Cardiac muscle cell (in vitro differentiated cells and primary cell): ENCODE results near the gene TAS2R16. TPM values are rescaled to one million over a fixed set of nuclear protein-coding genes. Genes with fewer than 3 reads are reported as not detected.

Experiments
- DNase-seq, 2 donors: peaks; one replicate each; pipeline versions ENCODE4 v3.0.0 to v3.0.0-alpha.2; 2010 to 2017; ENCODE audit warnings: low read depth in 1 of 2, low spot score in 1 of 2
- H3K27ac ChIP-seq: fragments of 200-600 bp; sonication (generic); 2 replicates; pipeline ENCODE4 v1.5.1; 2016
- H3K27me3 ChIP-seq: fragments of 200-600 bp; sonication (generic); 2 replicates; pipeline ENCODE4 v1.6.0; 2016; ENCODE audit warnings: control low read depth
- H3K36me3 ChIP-seq: fragments of 200-600 bp; sonication (generic); 2 replicates; pipeline ENCODE4 v1.5.1; 2016; ENCODE audit warnings: control low read depth
- H3K4me1 ChIP-seq: fragments of 200-600 bp; sonication (generic); 2 replicates; pipeline ENCODE4 v1.8.1; 2017; ENCODE audit warnings: low read depth, mild to moderate bottlenecking, mixed run types
- H3K4me3 ChIP-seq: fragments of 200-600 bp; sonication (generic); 2 replicates; pipeline ENCODE4 v1.5.1; 2016; ENCODE audit warnings: mild to moderate bottlenecking
- H3K9me3 ChIP-seq: fragments of 200-600 bp; sonication (generic); 2 replicates; pipeline ENCODE4 v1.5.1; 2017; ENCODE audit warnings: low read depth, mild to moderate bottlenecking, control low read depth
- polyA plus RNA-seq: library from polyadenylated mRNA; unstranded; fragments of >200 nt; fragmentation: Nextera tagmentation; extraction: Ambion mirVana; gene quantifications from 2 replicates; pipeline ENCODE4 v1.2.1, GENCODE V29; 2016
- total RNA-seq: library from RNA; depleted of rRNA; stranded (reverse); fragments of >200 nt; gene quantifications from 2 replicates; pipeline ENCODE4 v1.2.3, GENCODE V29; 2016
- TF ChIP-seq, protein P1 (sequence below): IDR thresholded peaks from 2 replicates; pipeline ENCODE4 v1.5.1; 2012; ENCODE audit warnings: low read depth, mild to moderate bottlenecking, low read length

TAS2R16 gene
- total and polyA plus RNA-seq, 2 experiments from 2014 or later = not detected

DNA sequence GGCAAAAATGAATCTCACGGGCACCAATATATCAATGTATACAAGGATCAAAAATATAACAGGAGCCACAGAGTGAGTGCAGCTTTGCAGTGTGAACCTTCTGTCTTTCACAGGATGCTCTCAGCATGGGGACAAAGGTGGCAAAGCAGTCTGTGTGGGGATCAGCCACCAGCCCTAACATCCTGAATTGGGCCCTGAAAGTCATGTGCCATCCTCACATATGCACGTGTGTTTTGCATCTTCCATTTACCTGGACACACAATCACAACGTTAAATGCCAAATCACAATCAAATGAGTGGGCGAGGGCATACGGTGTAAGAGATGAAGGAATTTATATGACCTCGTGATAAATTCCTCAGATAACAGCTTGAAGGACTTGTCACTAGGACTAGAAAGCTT lies 6.5 kb downstream of the TAS2R16 start:
- TF ChIP-seq, protein P1, sequence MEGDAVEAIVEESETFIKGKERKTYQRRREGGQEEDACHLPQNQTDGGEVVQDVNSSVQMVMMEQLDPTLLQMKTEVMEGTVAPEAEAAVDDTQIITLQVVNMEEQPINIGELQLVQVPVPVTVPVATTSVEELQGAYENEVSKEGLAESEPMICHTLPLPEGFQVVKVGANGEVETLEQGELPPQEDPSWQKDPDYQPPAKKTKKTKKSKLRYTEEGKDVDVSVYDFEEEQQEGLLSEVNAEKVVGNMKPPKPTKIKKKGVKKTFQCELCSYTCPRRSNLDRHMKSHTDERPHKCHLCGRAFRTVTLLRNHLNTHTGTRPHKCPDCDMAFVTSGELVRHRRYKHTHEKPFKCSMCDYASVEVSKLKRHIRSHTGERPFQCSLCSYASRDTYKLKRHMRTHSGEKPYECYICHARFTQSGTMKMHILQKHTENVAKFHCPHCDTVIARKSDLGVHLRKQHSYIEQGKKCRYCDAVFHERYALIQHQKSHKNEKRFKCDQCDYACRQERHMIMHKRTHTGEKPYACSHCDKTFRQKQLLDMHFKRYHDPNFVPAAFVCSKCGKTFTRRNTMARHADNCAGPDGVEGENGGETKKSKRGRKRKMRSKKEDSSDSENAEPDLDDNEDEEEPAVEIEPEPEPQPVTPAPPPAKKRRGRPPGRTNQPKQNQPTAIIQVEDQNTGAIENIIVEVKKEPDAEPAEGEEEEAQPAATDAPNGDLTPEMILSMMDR = no peak
- H3K4me1 ChIP-seq = no peaks in the 10 kb centered on the region
- DNase-seq = no peak
- no peaks in the 10 kb centered on the region for H3K9me3 ChIP-seq
- H3K36me3 ChIP-seq = no peaks in the 10 kb centered on the region
- no peak overlapping the region for H3K27ac ChIP-seq
- no peaks in the 10 kb centered on the region for H3K27me3 ChIP-seq
- no peak overlapping the region for H3K4me3 ChIP-seq

DNA sequence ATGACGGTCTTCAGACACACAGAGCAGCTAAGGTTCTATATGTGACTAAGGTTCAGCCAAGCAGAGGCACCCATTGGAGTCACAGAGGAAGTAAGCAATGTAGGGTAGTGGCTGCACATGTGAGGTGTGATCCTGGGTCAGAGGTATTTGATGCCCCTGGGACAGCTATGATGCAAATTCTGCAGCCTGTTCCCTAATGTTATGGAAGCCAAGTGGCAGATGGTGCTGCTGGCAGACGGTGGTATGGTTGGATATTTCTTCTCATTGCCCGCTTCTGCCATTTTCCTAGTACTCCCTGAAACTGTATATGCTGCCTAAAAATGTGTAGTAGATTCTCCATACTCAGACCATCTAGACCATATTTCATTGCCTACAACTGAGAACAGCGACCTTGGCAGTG lies 7.2 kb downstream of the TAS2R16 start:
- H3K4me3 ChIP-seq = no peak overlapping the region
- H3K36me3 ChIP-seq = no peaks in the 10 kb centered on the region
- H3K4me1 ChIP-seq = no peaks in the 10 kb centered on the region
- H3K27ac ChIP-seq = no peak overlapping the region
- no peaks in the 10 kb centered on the region for H3K9me3 ChIP-seq
- TF ChIP-seq, protein P1 = no peak
- DNase-seq = no peak
- no peaks in the 10 kb centered on the region for H3K27me3 ChIP-seq

DNA sequence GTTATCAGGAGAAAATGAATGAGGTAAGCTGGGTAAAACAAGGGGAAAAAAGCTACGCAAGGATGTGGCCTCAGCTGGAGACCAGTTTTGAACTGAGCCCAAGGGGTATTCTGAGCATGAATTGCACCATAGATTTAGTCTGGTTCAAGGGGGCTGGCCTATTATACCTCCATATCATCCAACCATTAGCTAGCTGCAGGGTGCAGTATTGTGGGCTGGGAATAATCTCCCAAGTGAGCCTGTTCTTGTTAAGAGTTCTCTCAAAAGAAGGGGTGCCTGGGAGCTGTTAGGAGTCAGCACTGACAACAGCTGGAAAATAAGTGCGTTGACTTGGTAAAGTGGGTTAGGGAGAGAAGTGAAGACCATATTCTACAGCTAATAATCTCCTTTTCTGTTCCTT lies 8.0 kb downstream of the TAS2R16 start:
- Histone ChIP-seq H3K27ac (no peak overlapping the region), H3K27me3 (no peaks in the 10 kb centered on the region), H3K9me3 (no peaks in the 10 kb centered on the region), H3K36me3 (no peaks in the 10 kb centered on the region), H3K4me3 (no peak overlapping the region), H3K4me1 (no peaks in the 10 kb centered on the region)
- no peak for DNase-seq
- TF ChIP-seq, protein P1 = no peak

DNA sequence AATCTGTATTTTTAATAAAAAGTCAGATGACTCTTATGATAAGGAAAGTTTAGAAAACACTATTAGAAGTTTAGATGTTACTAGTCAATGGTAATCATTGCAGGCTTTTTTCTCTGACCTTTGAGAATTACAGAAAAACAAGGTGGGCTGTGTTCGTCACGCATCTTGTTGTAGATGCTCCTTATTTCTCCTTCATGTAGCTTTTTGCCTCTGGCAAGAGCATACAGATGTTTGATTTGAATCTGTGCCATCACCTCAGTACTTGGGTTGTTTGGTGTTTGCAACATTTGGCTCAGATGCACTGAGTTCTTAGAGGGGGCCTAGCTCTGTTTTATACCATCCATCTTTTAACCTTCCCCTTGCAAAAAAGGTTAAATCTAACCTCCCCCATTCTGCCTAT lies 11.5 kb downstream of the TAS2R16 start:
- Histone ChIP-seq H3K4me1 (no peaks in the 10 kb centered on the region), H3K4me3 (no peak overlapping the region), H3K27ac (no peak overlapping the region), H3K9me3 (no peaks in the 10 kb centered on the region), H3K36me3 (no peaks in the 10 kb centered on the region), H3K27me3 (no peaks in the 10 kb centered on the region)
- TF ChIP-seq, protein P1 = no peak
- DNase-seq = no peak

DNA sequence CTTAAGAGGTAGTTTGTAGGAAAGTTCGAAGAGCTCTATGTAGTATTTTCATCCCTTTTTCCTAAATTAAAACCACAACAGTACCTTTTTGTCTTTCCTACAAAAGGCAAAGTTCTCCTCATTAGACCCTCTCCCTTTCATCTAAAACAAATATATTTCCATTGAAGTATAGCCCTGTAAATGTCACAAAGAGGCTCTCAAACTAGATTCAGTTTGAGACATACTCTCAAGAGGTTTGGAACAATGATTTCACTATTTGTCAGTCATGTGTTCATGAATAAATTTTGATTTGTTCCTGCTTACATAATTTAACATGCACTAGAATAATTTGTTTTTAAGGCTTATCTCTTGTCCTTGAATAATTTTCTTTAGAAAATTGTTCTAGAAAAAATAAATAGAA lies 12.2 kb downstream of the TAS2R16 start:
- Histone ChIP-seq H3K27me3 (no peaks in the 10 kb centered on the region), H3K27ac (no peak overlapping the region), H3K36me3 (no peaks in the 10 kb centered on the region), H3K4me3 (no peak overlapping the region), H3K9me3 (no peaks in the 10 kb centered on the region), H3K4me1 (no peaks in the 10 kb centered on the region)
- TF ChIP-seq, protein P1 = no peak
- DNase-seq = no peak

DNA sequence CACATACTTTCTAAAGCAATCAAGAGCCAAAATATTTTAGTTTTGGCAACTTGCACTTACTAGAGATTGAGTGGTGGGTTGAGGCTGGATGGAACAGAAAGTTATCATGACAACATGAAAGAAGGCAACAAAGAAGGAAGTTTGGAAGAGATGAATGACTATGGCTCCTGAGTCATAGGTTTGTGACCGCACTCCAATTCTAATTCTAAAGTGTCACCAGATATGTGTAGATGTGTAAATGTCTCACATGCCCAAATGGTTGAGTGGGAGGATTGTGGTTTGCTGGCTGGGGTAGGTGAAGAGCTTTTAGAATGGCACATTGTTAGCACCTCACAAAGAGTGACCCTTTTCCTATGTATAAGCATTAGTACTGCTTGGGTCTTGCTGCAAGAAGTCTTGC lies 20.2 kb downstream of the TAS2R16 start:
- H3K27me3 ChIP-seq = no peaks in the 10 kb centered on the region
- TF ChIP-seq, protein P1 = no peak

More for the DNA sequence above, 20.2 kb downstream of the TAS2R16 start:
- DNase-seq = no peak
- Histone ChIP-seq H3K4me3 (no peak overlapping the region), H3K4me1 (peaks cover 7% of the 10 kb centered on the region), H3K9me3 (no peaks in the 10 kb centered on the region), H3K27ac (no peak overlapping the region), H3K36me3 (no peaks in the 10 kb centered on the region)
